Measurements from ENCODE around the gene COL4A3. TPM values are rescaled to one million over a fixed set of nuclear protein-coding genes. Genes with fewer than 3 reads are reported as not detected.

The COL4A3 gene
- total RNA-seq, 1 donor from 2014 or later, result 4.4 TPM

DNA sequence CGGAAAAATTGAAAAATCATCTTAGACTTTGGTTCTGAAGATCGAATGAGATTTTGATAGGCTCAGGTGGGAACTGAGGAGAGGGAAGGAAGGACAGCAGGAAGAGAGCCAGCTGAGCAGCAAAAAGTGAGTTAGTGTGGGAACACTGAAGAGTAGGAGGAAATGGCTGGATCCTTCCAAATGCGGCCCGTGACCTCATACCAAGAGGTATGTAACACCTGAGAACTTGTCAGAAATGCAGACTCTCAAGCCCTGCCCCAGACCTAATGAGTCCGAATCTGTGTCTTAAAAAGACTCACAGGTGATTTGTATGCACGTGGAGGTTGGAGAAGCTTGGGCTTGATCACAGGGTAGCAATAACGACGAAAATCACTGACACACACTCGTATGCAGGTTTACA lies 42.0 kb downstream of the COL4A3 start:
- intact Hi-C loops (cut with micrococcal nuclease), result no loop called here
- no peaks in the 10 kb centered on the region for H3K4me1 ChIP-seq
- DNase-seq, result no peak
- TF ChIP-seq, protein P1, sequence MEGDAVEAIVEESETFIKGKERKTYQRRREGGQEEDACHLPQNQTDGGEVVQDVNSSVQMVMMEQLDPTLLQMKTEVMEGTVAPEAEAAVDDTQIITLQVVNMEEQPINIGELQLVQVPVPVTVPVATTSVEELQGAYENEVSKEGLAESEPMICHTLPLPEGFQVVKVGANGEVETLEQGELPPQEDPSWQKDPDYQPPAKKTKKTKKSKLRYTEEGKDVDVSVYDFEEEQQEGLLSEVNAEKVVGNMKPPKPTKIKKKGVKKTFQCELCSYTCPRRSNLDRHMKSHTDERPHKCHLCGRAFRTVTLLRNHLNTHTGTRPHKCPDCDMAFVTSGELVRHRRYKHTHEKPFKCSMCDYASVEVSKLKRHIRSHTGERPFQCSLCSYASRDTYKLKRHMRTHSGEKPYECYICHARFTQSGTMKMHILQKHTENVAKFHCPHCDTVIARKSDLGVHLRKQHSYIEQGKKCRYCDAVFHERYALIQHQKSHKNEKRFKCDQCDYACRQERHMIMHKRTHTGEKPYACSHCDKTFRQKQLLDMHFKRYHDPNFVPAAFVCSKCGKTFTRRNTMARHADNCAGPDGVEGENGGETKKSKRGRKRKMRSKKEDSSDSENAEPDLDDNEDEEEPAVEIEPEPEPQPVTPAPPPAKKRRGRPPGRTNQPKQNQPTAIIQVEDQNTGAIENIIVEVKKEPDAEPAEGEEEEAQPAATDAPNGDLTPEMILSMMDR (IDR thresholded peaks at IDR 0.05; ENCODE audit: borderline replicate concordance), result no peak
- H3K4me3 ChIP-seq, result no peak overlapping the region
- no peaks in the 10 kb centered on the region for H3K9me3 ChIP-seq (replicated peaks)
- H3K27ac ChIP-seq (replicated peaks), result no peak overlapping the region
- H3K27me3 ChIP-seq (ENCODE audit: low read depth), result no peaks in the 10 kb centered on the region
- H3K36me3 ChIP-seq, result no peaks in the 10 kb centered on the region

DNA sequence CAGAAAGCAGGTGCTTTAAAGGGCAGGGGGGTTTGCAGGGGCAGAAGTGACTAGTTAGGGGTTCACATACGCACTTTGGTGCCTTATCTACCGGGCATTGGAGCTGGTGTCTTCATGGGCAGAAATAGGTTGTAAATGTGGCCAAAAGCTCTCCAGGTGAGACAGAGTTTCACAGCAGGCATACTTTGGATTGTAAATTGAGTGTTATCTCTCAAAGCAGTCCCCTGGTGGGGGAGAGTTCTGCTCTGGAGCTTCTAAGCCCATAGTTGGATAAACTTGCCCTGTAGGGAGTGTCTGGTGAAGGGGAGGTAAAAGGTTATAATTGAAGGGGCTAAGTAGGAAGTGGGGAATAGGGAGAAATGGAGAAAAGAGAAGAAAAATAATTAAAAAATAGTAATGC lies 43.1 kb downstream of the COL4A3 start:
- Histone ChIP-seq H3K27ac (replicated peaks) (no peak overlapping the region), H3K27me3 (ENCODE audit: low read depth) (no peaks in the 10 kb centered on the region), H3K4me1 (peaks cover 3% of the 10 kb centered on the region), H3K4me3 (no peak overlapping the region), H3K36me3 (no peaks in the 10 kb centered on the region), H3K9me3 (replicated peaks) (no peaks in the 10 kb centered on the region)
- intact Hi-C loops (cut with micrococcal nuclease), result no loop called here
- DNase-seq, result no peak
- TF ChIP-seq, protein P1 (IDR thresholded peaks at IDR 0.05; ENCODE audit: borderline replicate concordance), result no peak

DNA sequence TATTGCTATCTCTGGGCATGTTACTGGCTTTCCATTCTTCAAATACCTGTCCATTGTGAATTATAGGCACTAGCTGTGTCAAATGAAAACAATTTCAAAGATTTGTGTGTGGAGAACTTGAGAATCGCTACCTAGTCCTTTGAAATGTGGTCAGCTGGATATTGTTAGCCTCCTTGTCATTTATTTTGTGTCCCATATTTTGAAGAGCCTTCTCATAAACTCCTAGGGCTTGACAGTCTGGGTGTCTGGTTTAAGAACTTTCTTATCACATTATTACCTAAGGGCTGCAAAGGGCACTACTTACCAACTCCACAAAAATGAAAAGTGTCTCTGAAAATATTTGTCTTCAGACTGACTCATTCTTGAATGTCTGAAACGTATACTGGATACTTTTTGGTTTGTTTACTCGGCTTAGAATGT lies 50.2 kb downstream of the COL4A3 start:
- intact Hi-C loops (cut with micrococcal nuclease), result no loop called here
- TF ChIP-seq, protein P1 (IDR thresholded peaks at IDR 0.05; ENCODE audit: borderline replicate concordance), result no peak
- no peak for DNase-seq
- Histone ChIP-seq H3K27ac (replicated peaks) (no peak overlapping the region), H3K36me3 (no peaks in the 10 kb centered on the region), H3K9me3 (replicated peaks) (no peaks in the 10 kb centered on the region), H3K4me3 (no peak overlapping the region), H3K27me3 (ENCODE audit: low read depth) (no peaks in the 10 kb centered on the region), H3K4me1 (peaks cover 13% of the 10 kb centered on the region)

DNA sequence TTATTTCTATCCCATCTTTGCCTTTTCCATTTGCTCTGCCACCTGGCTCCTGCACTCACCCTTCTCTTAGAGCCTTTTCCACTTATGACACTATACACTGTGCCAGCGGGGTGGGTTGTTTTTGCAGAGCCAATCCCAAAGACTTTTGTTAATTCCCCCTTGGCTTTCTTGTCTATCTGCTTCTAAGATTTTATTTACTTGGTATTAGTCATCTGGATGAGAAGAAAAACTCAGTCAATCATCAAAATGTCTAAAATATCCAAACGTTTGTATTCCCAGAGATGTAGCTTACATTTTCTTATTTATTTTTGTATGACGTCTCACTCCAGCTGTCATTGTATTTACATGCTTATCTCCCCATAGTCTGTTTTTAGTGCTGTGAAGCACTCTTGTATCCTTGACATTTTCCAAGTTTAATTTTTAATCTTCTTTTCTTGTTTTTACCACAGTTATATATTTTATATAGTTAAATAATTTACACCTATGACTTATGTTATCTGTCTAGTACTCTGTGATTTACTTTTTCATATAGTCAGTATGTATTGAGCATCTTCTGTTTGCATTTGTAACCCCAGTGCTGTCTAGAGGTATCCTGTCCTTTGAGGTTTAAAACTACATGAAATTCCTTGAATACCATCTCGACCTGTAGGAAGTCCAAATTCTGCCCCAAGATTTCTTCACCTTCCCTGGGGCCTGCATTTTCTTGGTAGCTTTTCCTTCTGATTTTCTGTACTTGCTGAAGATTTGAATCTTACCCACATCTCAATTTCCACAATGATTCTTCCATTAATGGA lies 55.1 kb downstream of the COL4A3 start:
- no peaks in the 10 kb centered on the region for H3K9me3 ChIP-seq (replicated peaks)
- intact Hi-C loops (cut with micrococcal nuclease), result no loop called here
- H3K36me3 ChIP-seq, result no peaks in the 10 kb centered on the region
- H3K4me1 ChIP-seq, result no peaks in the 10 kb centered on the region
- H3K4me3 ChIP-seq, result no peak overlapping the region
- TF ChIP-seq, protein P1 (IDR thresholded peaks at IDR 0.05; ENCODE audit: borderline replicate concordance), result no peak
- H3K27ac ChIP-seq (replicated peaks), result no peak overlapping the region
- H3K27me3 ChIP-seq (ENCODE audit: low read depth), result no peaks in the 10 kb centered on the region
- DNase-seq, result no peak

DNA sequence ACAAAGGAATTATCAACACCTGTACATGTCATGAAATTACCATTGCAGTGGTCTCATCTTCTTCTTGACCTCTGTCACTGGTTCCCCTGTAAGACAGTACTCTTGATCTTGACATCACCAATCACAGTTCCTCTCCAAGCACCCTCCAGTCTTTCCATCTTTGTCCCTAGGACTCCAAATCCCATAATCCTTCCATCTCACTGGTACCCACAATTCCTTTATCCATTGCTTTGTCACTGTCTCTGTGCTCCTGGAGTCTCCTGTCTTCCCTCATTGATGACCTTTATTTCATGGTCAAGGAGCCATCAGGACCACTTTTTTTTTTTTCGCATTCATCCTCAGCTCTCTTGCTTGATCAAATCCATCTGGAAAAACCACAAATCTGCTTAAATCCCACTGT lies 56.7 kb downstream of the COL4A3 start:
- intact Hi-C loops (cut with micrococcal nuclease), result no loop called here
- no peaks in the 10 kb centered on the region for H3K36me3 ChIP-seq
- H3K4me3 ChIP-seq, result no peak overlapping the region
- TF ChIP-seq, protein P1 (IDR thresholded peaks at IDR 0.05; ENCODE audit: borderline replicate concordance), result no peak
- no peak for DNase-seq
- no peaks in the 10 kb centered on the region for H3K27me3 ChIP-seq (ENCODE audit: low read depth)
- H3K27ac ChIP-seq (replicated peaks), result no peak overlapping the region
- no peaks in the 10 kb centered on the region for H3K4me1 ChIP-seq
- no peaks in the 10 kb centered on the region for H3K9me3 ChIP-seq (replicated peaks)

Measured in left ventricle myocardium inferior (tissue), 1 donor.